Ishikawa (cell line): ENCODE data around the gene THRB.

ENCODE experiments used
- CEBPB ChIP-seq: IDR thresholded peaks from 2 replicates; pipeline ENCODE4 v1.6.1; 2012
- CREB1 ChIP-seq: IDR thresholded peaks from 2 replicates; pipeline ENCODE4 v1.6.1; 2012; ENCODE audit warnings: low read depth
- EGR1 ChIP-seq: IDR thresholded peaks from 2 replicates; pipeline ENCODE4 v1.6.1; 2012
- EP300 ChIP-seq: IDR thresholded peaks from 2 replicates; pipeline ENCODE4 v1.6.1; 2012; ENCODE audit warnings: borderline replicate concordance
- FOXM1 ChIP-seq: IDR thresholded peaks from 2 replicates; pipeline ENCODE4 v1.6.1; 2012; ENCODE audit warnings: low read depth, borderline replicate concordance
- NFIC ChIP-seq: IDR thresholded peaks from 2 replicates; pipeline ENCODE4 v1.6.1; 2012
- RAD21 ChIP-seq: IDR thresholded peaks from 2 replicates; pipeline ENCODE4 v1.6.1; 2012; ENCODE audit warnings: low read depth
- REST ChIP-seq: IDR thresholded peaks from 2 replicates; pipeline ENCODE4 v1.6.1; 2012; ENCODE audit warnings: low read depth, mild to moderate bottlenecking
- TAF1 ChIP-seq: IDR thresholded peaks from 2 replicates; pipeline ENCODE4 v1.6.1; 2012; ENCODE audit warnings: low read depth, mild to moderate bottlenecking
- TCF12 ChIP-seq: IDR thresholded peaks from 2 replicates; pipeline ENCODE4 v1.6.1; 2012; ENCODE audit warnings: low read depth
- TEAD4 ChIP-seq: IDR thresholded peaks from 2 replicates; pipeline ENCODE4 v1.6.1; 2012
- USF1 ChIP-seq: IDR thresholded peaks from 2 replicates; pipeline ENCODE4 v1.6.1; 2012
- YY1 ChIP-seq: IDR thresholded peaks from 2 replicates; pipeline ENCODE4 v1.6.1; 2012; ENCODE audit warnings: low read depth
- ZBTB7A ChIP-seq: IDR thresholded peaks from 2 replicates; pipeline ENCODE4 v1.6.1; 2012; ENCODE audit warnings: low read depth
- TF ChIP-seq, protein P1 (sequence below): IDR thresholded peaks from 2 replicates; pipeline ENCODE4 v1.6.1; 2012

THRB gene

GRCh38 chr3:24225385-24225950 lies 269.2 kb downstream of the THRB start:
- TF ChIP-seq TEAD4 (no peak), NFIC (no peak), EGR1 (no peak), RAD21 (no peak), TCF12 (no peak), CEBPB (no peak), USF1 (no peak), REST (no peak), EP300 (no peak), CREB1 (no peak), YY1 (no peak), TAF1 (no peak), ZBTB7A (no peak), FOXM1 (no peak)
- TF ChIP-seq, protein P1, sequence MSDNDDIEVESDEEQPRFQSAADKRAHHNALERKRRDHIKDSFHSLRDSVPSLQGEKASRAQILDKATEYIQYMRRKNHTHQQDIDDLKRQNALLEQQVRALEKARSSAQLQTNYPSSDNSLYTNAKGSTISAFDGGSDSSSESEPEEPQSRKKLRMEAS: no peak

DNA sequence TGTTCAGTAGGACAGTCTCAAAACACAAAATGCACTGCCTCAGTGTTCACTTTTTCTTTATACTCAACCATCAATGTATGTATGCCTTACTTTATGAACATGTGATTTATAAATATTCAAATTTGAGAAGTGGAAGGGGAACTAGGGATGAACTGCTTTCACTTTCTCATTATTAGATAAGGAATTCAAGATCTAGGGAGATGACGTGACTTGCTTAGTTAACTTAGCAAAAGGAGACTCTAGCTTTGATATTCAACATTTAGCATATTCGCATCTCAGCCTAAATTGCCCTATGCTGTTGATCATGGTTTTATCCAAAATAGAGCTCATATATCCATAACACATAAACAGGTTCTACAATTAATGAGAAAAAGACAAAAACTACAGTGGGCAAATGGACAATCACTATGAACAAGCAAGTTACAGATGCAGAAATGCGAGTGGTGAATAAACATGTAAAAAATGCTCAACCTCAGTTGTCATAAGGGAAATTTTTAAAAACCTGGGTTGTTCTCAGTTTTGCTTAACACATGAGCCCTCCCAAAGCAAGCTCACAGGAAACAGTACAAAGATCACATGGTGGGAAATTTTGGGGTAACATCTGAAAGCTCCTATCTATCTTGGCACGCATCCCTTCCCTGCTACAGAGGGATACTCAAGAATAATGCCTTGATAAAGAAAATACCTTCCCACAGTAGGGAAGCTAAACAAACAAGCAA lies 269.8 kb downstream of the THRB start:
- TF ChIP-seq FOXM1 (no peak), ZBTB7A (no peak), TAF1 (no peak), EP300 (no peak), CEBPB (no peak), RAD21 (no peak), TEAD4 (no peak), YY1 (no peak), REST (no peak), USF1 (no peak), NFIC (no peak), EGR1 (no peak), CREB1 (no peak), TCF12 (no peak)
- TF ChIP-seq, protein P1: no peak

DNA sequence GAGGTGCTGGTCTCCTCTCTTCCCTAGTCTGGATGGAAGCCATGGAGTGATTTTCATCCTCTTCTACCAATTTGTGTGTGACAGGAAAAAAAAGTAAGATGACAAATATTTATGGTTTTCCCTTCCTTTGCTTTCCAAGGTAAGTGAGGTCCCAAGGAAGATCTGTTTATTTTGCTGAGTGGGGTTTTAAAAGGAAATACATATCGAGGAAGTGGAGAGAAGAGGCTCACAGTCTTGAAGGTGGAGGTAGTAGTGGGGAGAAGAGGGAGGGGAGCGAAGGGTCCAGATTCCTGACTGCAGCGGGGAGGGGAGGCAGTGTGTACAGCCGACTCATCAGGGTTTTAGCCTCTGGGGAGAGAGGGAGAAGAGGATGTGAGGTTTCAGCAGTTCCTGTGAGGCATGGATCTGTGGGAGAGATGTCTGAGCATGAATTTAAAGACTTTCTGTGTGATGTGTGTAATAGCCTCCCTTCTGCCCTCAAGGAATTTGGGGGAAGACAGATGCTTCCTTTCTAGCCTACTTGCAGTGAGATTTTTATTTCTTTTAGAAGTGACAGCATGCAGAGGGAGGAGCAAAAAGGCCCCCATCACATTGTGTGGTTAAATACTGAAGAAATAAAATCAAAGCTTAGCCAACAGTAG lies 272.4 kb downstream of the THRB start:
- TF ChIP-seq CREB1: no peak
- TF ChIP-seq TEAD4: no peak
- no peak for TF ChIP-seq TAF1
- no peak for TF ChIP-seq TCF12
- TF ChIP-seq ZBTB7A: no peak
- TF ChIP-seq EGR1: no peak
- no peak for TF ChIP-seq FOXM1
- no peak for TF ChIP-seq USF1
- TF ChIP-seq YY1: no peak
- no peak for TF ChIP-seq CEBPB

- TF ChIP-seq TAF1: no peak
- TF ChIP-seq TEAD4: peak; percentile 30; the same call in 1 of the 2 replicates
- no peak for TF ChIP-seq CREB1
- TF ChIP-seq EGR1: no peak
- TF ChIP-seq FOXM1: no peak
- peak; percentile 75 for TF ChIP-seq REST
- no peak for TF ChIP-seq EP300
- no peak for TF ChIP-seq ZBTB7A
- TF ChIP-seq USF1: no peak
- no peak for TF ChIP-seq YY1
- TF ChIP-seq NFIC: no peak
- TF ChIP-seq RAD21: no peak
- TF ChIP-seq CEBPB: no peak
- TF ChIP-seq TCF12: no peak
- TF ChIP-seq, protein P1: no peak
These were observed 273.6 kb downstream of the THRB start for GRCh38 chr3:24220859-24221657.
